Stimulated activated CD8-positive, alpha-beta memory T cell treated with anti-CD3 and anti-CD28 coated beads, Interleukin-12 subunit alpha, Interleukin-12 subunit beta, amount 100 ng/mL, for 4 hours (primary cell): ENCODE results near the gene TXLNG.

ENCODE experiments used
- DNase-seq: peaks from one replicate; pipeline ENCODE4 v3.0.0-alpha.2; 2020; ENCODE audit warnings: low read depth

TXLNG gene

DNA sequence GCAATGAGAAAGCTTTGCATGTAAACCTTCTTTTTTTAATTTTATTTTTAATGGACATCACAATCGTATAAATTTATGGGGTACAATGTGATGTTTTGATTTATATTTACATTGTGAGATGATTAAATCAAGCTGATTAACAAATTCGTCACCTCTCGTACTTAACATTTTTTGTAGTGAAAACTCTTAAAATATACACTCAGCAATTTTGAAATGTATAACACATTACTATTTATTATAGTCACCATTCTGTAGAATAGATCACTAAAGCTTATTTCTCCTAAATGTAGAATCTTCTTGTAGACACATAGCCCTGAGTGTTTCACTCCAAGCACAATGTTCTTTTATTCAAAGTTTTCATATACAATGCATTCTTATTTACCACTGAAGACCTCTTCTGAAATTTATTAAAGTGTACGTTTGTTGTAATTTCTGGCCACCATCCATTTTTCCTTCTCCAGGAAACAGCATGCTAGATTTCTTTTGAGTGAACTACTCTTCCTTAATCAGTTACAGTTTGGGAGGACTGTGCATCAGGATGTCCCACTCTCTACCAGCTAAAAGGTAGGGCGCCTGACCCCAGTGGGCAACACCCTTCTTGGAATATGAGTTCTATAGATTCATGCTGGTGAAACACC, 88.3 kb downstream of the TXLNG start:
- DNase-seq: no peak

DNA sequence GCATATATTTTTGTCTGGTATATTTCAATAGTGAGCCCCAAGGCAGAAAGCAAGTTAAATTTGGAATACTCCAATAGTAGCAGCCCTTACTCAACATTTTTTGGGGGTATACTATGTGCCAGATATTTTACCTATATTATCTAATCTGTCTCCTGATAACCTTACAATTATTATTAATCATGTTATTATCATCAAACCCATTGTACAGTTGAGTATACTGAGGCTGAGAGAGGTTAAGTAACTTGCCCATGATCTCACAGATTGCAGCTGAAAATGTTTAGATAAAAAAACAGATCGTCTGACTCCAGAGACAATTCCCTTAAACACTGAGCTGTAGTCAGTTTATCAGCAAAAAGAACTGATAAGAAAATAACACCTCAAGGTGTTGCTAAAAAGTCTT, 90.4 kb downstream of the TXLNG start:
- DNase-seq: no peak

DNA sequence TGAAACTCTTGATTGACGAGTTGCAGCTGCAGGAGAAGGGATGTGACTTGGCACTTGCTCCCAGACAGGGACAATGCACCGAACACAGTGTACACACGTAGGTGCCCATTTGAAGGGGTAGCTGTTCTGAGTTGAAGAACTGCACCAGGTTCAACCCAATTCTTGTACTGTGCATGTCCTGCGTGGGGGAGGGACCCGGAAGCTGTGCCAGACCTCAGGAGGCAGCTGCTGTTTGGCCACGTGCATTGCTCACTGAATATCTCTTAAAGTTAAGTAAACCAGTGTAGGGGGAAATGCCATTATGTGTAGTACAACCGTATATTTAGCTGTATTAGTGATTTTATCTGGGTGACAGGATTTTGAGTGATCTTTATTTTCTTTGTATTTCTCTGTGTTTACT, 95.9 kb downstream of the TXLNG start:
- no peak for DNase-seq

DNA sequence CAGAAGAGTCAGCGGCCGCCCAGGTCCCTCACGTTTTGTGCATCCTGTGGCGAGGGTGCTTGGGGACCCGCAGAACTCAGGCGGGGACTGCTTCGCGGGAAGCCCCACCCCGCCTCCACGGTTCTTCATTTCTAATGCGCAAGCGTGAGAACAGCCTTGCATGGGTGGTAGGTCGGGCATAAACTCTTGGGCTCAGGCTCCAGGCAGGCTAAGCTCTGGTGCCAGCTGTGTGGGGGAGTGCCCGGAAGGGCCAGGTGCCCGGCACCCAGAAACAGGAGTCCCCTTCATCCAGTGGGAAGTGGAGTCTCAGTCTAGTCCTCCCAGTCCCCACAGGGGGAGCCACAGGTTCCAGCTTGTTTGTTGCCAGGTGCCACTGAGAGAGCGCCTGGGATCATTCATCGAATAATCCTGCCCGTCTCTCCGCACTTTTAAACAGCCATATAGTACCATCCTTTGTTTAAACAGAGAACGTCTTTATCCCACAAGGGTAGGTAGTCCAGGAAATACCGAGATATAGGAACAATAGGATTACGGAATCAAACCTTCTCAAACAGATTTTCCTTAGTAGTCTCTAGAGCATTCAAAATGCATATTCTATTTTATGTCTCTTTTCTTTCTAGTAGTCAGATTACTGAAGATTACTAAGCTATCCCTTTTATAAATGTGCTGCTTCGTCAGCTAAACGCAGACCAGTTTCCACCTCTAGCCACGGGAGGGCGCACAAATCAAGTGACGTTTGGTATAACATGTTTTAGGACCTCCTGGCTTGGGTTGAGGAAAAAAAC, 96.6 kb downstream of the TXLNG start:
- DNase-seq: peak; percentile 36

DNA sequence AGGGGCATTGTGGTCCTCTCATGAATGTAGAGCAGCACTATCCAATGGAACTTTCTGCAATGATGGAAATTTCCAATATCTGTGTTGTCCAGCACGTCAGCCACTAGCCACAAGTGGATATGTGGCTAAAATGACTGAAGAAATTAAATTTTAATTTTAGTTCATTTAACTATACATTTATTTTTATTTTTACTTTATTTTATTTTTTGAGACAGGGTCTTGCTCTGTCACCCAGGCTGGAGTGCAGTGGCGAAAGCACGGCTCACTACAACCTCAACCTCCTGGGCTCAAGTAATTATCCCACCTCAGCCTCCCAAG, 97.2 kb downstream of the TXLNG start:
- no peak for DNase-seq

DNA sequence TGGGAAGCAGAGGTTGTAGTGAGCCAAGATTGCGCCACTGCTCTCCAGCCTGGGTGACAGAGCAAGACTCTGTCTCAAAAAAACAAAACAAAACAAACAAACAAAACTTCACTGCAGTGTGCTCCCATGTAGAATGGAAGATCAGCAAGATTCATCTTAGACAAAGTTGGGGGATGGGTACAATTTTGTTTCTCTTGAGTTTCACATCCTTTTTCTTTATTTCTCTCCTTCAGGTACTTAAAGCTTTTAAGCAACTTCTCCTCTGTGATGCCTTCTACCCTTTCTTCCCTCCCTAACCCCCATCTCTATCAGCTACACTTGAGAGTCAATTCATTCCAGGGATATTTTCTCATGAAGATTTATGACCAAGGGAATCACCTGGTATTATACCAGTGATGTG, 99.4 kb downstream of the TXLNG start:
- DNase-seq: no peak

DNA sequence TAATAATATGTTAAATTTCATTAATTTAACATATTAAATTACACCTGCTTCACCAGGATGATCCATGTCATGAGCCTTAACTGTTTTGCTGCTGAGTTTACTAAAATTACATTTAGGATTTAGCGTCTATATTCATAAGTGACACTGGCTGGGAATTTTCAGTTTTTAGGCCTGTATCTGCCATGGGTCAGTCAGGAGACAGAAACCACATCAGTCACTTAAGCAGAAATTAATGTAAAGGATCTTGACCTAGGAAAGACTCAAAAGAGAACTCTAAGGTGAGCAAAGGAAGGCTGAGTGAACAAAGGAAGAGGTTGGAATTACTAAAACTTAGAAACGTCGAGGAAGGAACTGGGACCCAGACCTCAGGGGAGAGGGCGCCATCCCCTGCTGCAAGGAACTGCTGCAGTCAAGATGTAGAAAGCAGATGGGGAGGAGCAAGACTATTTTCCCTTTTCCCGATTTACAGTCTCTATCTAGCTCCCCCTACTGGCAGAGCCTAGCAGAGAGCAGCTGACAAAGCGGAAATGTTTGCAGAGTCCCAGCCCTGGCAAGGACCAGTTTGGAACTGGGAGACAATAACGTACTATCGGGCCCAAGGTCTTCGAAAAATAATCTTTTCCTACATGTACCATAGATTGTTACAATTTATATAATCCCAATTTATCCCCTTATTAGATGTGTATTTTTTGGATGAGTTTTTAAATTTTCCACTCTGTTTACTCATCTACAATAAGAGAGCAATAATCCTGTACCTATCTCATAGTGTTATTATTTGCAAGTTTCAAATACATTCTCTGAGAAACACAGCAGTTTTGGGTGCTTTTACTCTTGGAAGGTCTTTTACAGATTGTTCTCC, 106.5 kb downstream of the TXLNG start:
- peak; percentile 29 for DNase-seq
